ENCODE measurements around the gene GCDH.
A peak's percentile ranks its signal among the peaks of the same experiment; 100 is the strongest.
"Not testable (repeated sequence)": the region's sequence is repeated elsewhere in the genome, so short reads cannot be mapped to it uniquely, and the experiment has no call there.

GCDH gene

DNA sequence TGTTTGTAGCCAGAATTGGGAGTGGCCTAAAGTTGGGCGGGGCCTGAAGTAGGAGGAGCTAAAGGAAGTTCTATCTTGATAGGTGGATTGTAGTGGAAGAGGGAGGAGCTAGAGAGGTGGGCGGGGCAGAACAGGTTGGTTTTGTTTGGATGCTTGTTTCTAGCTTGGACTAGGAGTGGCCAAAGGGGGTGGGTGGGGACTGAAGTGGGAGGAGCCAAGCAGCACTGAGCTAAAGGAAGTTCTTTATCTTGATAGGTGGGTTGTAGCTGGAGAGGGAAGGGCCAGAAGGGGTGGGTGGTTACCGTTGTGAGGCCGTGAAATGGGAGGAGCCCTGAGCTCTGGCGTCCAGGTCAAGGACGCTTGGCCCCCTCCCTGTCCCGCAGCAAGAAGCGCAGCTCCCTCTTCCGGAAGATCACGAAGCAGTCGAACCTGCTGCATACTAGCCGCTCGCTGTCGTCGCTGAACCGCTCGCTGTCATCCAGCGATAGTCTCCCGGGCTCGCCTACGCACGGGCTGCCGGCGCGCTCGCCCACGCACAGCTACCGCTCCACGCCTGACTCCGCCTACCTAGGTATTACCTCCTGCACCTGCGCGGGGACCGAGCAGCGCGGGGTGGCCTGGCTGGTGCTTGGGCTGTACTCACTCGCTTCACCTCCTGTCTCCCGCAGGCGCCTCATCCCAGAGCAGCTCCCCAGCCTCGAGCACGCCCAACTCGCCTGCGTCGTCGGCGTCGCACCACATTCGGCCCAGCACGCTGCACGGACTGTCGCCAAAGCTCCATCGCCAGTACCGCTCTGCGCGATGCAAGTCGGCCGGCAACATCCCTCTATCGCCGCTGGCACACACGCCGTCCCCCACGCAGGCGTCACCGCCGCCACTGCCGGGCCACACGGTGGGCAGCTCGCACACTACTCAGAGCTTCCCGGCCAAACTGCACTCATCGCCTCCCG lies 17.7 kb upstream of the GCDH start:
- no peak for DNase-seq

DNA sequence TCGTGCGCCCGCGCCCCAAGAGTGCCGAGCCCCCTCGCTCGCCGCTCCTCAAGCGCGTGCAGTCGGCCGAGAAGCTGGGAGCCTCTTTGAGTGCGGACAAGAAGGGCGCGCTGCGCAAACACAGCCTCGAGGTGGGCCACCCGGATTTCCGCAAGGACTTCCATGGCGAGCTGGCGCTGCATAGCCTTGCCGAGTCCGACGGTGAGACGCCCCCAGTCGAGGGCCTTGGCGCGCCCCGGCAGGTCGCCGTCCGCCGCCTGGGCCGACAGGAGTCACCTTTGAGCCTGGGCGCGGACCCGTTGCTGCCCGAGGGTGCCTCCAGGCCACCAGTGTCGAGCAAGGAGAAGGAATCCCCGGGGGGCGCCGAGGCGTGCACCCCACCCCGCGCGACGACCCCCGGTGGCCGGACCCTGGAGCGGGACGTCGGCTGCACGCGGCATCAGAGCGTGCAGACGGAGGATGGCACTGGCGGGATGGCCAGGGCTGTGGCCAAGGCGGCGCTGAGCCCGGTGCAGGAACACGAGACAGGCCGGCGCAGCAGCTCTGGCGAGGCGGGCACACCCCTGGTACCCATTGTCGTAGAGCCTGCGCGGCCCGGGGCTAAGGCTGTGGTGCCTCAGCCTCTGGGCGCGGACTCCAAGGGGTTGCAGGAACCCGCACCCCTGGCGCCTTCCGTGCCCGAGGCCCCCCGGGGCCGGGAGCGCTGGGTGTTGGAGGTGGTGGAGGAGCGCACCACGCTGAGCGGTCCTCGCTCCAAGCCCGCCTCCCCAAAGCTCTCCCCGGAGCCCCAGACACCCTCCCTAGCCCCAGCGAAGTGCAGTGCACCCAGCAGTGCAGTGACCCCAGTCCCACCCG lies 16.8 kb upstream of the GCDH start:
- DNase-seq, result no peak

DNA sequence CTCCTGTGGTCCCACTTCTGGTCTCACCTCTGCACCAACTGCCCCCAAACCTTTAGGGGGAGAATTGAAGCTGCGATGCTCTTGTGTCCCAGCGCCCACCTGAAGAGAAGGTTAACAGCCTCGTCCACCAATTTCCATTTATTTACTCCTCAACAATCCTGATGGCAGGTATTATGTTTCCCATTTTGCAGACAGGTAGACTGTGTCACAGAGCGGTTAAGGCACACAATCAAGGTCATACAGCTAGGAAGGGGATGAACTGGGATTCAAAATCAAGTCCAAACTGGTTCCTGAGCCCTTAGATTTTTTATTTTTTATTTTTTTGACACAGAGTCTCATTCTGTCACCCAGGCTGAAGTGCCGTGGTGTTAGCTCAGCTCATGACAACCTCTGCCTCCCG lies 15.9 kb upstream of the GCDH start:
- no peak for DNase-seq

DNA sequence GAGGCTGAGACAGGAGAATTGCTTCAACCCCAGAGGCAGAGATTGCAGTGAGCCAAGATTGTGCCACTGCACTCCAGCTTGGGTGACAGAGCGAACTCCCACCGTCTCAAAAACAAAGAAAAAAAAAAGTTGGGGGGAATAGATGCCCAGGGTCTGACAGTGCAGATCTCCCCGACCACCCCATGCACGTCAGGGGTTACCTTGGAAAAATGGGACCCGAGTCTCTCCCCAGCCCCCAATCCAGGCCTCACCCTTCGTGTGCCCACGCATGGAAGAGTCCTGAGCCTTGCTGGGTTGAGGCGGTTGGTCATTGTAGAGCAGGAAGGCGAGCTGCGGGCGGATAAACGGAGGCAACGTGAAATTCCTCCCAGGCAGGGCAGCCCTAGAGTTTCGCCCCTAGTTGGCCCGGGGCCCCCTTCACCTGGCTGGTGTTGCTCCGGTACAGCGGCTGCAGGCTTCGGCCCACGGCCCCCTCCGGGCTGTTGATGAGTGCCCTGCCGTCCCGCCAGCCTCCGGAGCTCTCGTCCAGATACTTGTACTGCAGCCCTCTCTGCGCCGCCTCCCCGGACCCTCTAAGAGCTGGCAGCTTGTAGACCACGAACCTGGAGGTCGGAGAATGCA lies 10.3 kb upstream of the GCDH start:
- peak; percentile 38 for DNase-seq

DNA sequence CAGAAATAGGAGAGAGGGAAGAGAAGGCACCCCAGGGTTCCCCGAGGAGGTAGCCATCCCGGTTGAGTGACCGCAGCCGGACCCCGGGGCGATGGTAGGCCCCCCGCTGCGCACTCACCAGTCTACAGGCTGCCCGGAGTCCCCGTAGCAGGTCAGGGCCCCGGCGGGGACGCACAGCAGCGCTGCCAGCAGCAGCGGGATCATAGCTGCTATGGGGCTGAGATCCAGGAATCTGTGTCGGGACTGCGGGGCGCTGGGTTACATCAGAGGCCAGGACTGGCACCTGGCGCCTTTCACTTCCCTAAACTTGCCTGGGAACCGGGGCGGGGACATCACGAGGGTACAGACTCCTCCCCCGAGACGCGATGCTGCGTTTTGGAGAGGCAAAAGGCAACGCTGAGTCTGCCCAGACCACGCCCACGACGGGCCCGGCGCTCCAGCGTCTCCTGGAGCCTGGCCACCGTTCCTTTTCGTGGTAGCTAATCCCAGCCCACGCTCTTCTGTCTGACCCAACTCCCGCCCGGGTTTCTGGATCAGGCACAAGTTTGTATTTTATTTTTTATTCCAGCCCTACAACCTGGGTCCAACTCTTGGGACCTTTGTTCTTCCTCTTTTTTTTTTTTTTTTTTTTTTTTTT lies 9.7 kb upstream of the GCDH start, which contains the start of gene DNASE2:
Gene DNASE2, minus strand, starts transcription at position 278 of the 637 bp plus-strand sequence. Its CDS starts 74 bp downstream, at position 204.
- DNase-seq, result peak; percentile 96

- DNase-seq, result no peak
Measured at GRCh38 chr19:12882589-12882988, 8.4 kb upstream of the GCDH start.

GRCh38 chr19:12884202-12884601 lies 6.8 kb upstream of the GCDH start:
- no peak for DNase-seq

DNA sequence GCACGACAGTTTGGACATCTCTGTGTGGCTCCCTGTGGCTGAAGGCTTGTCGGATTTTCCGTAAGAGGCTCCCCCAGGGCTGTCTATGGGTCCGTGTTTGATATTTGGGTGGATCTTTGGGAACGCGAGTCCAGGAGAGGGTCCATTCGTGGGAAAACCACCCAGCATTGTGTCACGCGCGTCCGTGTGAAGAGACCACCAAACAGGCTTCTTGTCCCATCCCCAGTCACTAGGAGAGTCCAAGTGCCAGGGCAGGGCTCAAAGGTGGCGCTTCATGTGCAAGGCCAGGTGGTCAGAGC lies 6.4 kb upstream of the GCDH start:
- no peak for DNase-seq

- DNase-seq, result no peak
Measured at GRCh38 chr19:12884926-12885748, 5.8 kb upstream of the GCDH start.

GRCh38 chr19:12885749-12886650 lies 5.0 kb upstream of the GCDH start:
- no peak for DNase-seq

DNA sequence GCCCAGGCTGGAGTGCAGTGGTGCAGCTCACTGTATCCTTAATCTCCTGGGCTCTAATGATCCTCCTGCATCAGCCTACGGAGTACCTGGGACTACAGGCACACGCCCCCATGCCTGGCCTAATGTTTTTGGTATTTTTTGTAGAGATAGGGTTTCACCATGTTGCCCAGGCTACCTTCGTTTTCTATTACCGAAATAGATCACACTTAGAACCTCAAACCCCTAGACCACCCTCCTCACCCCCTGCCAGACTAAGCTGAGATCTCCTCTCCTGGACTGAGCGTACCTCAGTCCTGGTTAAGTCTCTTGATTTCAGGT lies 4.3 kb upstream of the GCDH start:
- no peak for DNase-seq

GRCh38 chr19:12886969-12887747 lies 3.8 kb upstream of the GCDH start, which contains the start of gene KLF1:
TSS of gene KLF1 (minus strand) at chr19:12887201. CDS start at chr19:12887140, 61 bp downstream.
- DNase-seq, result no peak

GRCh38 chr19:12888006-12888603 lies 2.9 kb upstream of the GCDH start:
- DNase-seq, result no peak

GRCh38 chr19:12890299-12890786 lies 617 bp upstream of the GCDH start:
- not testable (repeated sequence) for DNase-seq

GRCh38 chr19:12891553-12892021 lies 627 bp downstream of the GCDH start:
- no peak for DNase-seq

DNA sequence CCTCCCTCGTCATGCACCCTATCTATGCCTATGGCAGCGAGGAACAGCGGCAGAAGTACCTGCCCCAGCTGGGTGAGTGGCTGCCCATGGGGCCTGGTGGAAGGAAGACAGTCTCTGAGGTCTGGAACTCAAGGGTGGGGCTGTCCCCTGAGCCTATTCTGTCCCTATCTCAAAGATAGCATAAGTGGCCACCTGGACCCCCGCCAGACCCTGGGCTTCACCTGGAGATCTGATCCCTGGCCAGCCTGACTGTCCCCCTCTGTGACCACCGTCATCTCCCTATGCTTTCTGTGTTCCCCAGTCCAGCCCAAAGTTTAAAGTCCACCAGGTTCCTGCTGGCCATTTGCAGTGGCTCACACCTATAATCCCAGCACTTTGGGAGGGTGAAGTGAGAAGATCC lies 2.6 kb downstream of the GCDH start:
- no peak for DNase-seq

- no peak for DNase-seq
Measured at GRCh38 chr19:12896460-12896859, 5.5 kb downstream of the GCDH start.

GRCh38 chr19:12899891-12900518 lies 9.0 kb downstream of the GCDH start:
- no peak for DNase-seq

- DNase-seq, result no peak
Measured at GRCh38 chr19:12907166-12907565, 16.2 kb downstream of the GCDH start.
